ENCODE results near the gene MLKL.

GRCh38 chr16:74749291-74750055 lies 48.8 kb upstream of the MLKL start:
- TF ChIP-seq POLR2A (IDR thresholded peaks at IDR 0.05; ENCODE audit: low read length) = no peak
- TF ChIP-seq GATA1 (IDR thresholded peaks at IDR 0.05; ENCODE audit: low read depth, low read length) = no peak

Measured in erythroblast (primary cell).